Aorta (tissue), 5 donors: Measurements from ENCODE around the gene STXBP1. TPM values are rescaled to one million over a fixed set of nuclear protein-coding genes. Genes with fewer than 3 reads are reported as not detected.
A peak's percentile ranks its signal among the peaks of the same experiment; 100 is the strongest.

Experiments used
- ATAC-seq: fragments of 200-7000 bp; cut with Tn5 transposase; one replicate; pipeline ENCODE4 v1.9.1; 2022; ENCODE audit warnings: moderate library complexity; ENCODE audit not compliant: low FRiP score
- DNase-seq, 2 donors: peaks; one replicate each; pipeline ENCODE4 v3.0.0-alpha.2; 2020
- H3K27ac ChIP-seq, 2 donors: one replicate each; pipeline ENCODE4 v1.5.1; 2013; ENCODE audit warnings: low read length in 2 of 2, mild to moderate bottlenecking in 2 of 2, moderate library complexity in 2 of 2, control low read depth in 1 of 2, inconsistent platforms in 1 of 2, low read depth in 1 of 2
- H3K27me3 ChIP-seq, 2 donors: one replicate each; pipeline ENCODE4 v1.6.1; 2013; ENCODE audit warnings: control low read depth in 1 of 2, low read length in 1 of 2, mild to moderate bottlenecking in 1 of 2, moderate library complexity in 1 of 2; ENCODE audit not compliant: insufficient read depth in 2 of 2, control insufficient read depth in 1 of 2
- H3K36me3 ChIP-seq, 2 donors: one replicate each; pipeline ENCODE4 v1.6.1; 2013; ENCODE audit warnings: control low read depth in 1 of 2, low read length in 1 of 2, mild to moderate bottlenecking in 1 of 2; ENCODE audit not compliant: insufficient read depth in 2 of 2, control insufficient read depth in 1 of 2
- H3K4me1 ChIP-seq, 2 donors: one replicate each; pipeline ENCODE4 v1.6.1; 2013; ENCODE audit warnings: low read length in 2 of 2, control low read depth in 1 of 2, mild to moderate bottlenecking in 1 of 2, moderate library complexity in 1 of 2; ENCODE audit not compliant: insufficient read depth in 2 of 2, control insufficient read depth in 1 of 2
- H3K4me3 ChIP-seq, 2 donors: one replicate each; pipeline ENCODE4 v1.5.1; 2013; ENCODE audit warnings: low read length in 2 of 2, control low read depth in 1 of 2, mild to moderate bottlenecking in 1 of 2
- H3K9me3 ChIP-seq: one replicate; pipeline ENCODE4 v1.6.1; 2013; ENCODE audit warnings: mild to moderate bottlenecking, low read length; ENCODE audit not compliant: control insufficient read depth
- WGBS, 2 donors: extraction: QIAGEN DNeasy Blood & Tissue Kit; methylation state at CpG; one replicate each; pipeline ENCODE4 v1.1.7; 2013; 5-methylcytosine and 5-hydroxymethylcytosine counted together
- intact Hi-C, 2 donors: fragments of 100-400 bp; cut with DNase I; formaldehyde crosslinking; loops; one replicate each; pipeline versions ENCODE4 v1.14.2 to v1.15.0; 2022
- polyA plus RNA-seq, 2 donors: library from polyadenylated mRNA; stranded (reverse); fragments of 200-250 nt; gene quantifications; one replicate each; pipeline ENCODE4 v1.2.3, GENCODE V29; 2013
- total RNA-seq, 2 donors: library from RNA; stranded (reverse); fragmentation: NEBNext Ultra II Directional; extraction: Animal tissue kit (Norgen Biotek cat#: 25700); gene quantifications; one replicate each; pipeline ENCODE4 v1.2.1, GENCODE V29; 2021
- donor health status: healthy with polysubstance abuse.
- donor health status: Bipolar disorder and iron deficiency.
- donor health status: DM: no; HTN: no; CAD: no.
- donor health status: DM: no; HTN: no; CAD: no.
- donor health status: DM: yes; HTN: yes; CAD: no.

STXBP1 gene
- total and polyA plus RNA-seq, 4 donors: 6.6 to 69.0 (median 35.4) TPM

- DNase-seq: no peak
- intact Hi-C loops: loop anchor here in 1 of 2 donors (10.0 kb wide), 1 partner anchor 217 kb away; no protein-coding TSS in a partner anchor
- H3K4me1 ChIP-seq: no peaks in the 10 kb centered on the region
Observed at GRCh38 chr9:127721391-127721821, 109.3 kb downstream of the STXBP1 start.

GRCh38 chr9:127722055-127722745, 110.1 kb downstream of the STXBP1 start:
- WGBS, 2 donors: 78 to 85% methylated on average over 12 of the region's 12 CpGs
- no peak overlapping the region for H3K27ac ChIP-seq
- DNase-seq: no peak
- intact Hi-C loops: loop anchor here in 1 of 2 donors (10.0 kb wide), 1 partner anchor 217 kb away; no protein-coding TSS in a partner anchor
- H3K4me1 ChIP-seq: no peaks in the 10 kb centered on the region
- H3K9me3 ChIP-seq: no peaks in the 10 kb centered on the region
- H3K36me3 ChIP-seq: no peaks in the 10 kb centered on the region
- no peaks in the 10 kb centered on the region for H3K27me3 ChIP-seq
- ATAC-seq: no peak
- no peak overlapping the region for H3K4me3 ChIP-seq

More at GRCh38 chr9:127721391-127721821, 109.3 kb downstream of the STXBP1 start:
- no peaks in the 10 kb centered on the region for H3K9me3 ChIP-seq
- H3K4me3 ChIP-seq: no peak overlapping the region
- H3K27me3 ChIP-seq: no peaks in the 10 kb centered on the region
- no peaks in the 10 kb centered on the region for H3K36me3 ChIP-seq
- no peak overlapping the region for H3K27ac ChIP-seq
- ATAC-seq: no peak
- WGBS, 2 donors: 69 to 76% methylated on average over 11 of the region's 11 CpGs

- 94 to 95% methylated on average over 13 of the region's 13 CpGs for WGBS, 2 donors
- intact Hi-C loops: loop anchor here in 1 of 2 donors (10.0 kb wide), 1 partner anchor 218 kb away; no protein-coding TSS in a partner anchor
- ATAC-seq: no peak
Observed at GRCh38 chr9:127723013-127723412, 110.9 kb downstream of the STXBP1 start.

DNA sequence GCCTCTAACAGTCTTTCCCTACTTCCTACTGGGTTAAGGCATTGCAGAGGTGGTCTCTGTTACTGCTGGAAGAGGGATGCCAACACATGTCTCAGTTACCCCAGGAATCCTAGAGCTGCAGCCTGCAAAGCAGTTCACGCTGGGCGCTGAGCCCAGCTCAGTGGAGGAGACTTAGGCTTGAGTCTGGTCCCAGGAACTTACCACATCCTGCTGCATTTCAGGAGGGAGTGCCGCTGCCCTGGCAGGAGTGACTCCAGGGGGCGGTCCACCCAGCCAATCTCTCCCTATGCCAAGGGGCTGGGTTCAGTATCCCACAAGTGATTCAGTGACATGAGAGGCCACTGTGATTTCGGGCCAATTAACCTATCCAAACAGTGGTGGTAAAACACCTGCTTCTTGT, 111.4 kb downstream of the STXBP1 start:
- Histone ChIP-seq H3K36me3 (no peaks in the 10 kb centered on the region), H3K4me3 (no peak overlapping the region), H3K27me3 (no peaks in the 10 kb centered on the region), H3K9me3 (no peaks in the 10 kb centered on the region), H3K4me1 (no peaks in the 10 kb centered on the region), H3K27ac (no peak overlapping the region)
- 10 to 27% methylated on average over 5 of the region's 5 CpGs for WGBS, 2 donors
- DNase-seq (no peak), ATAC-seq (no peak)
- intact Hi-C loops: loop anchor here in 1 of 2 donors (10.0 kb wide), 1 partner anchor 219 kb away; no protein-coding TSS in a partner anchor

More at GRCh38 chr9:127723013-127723412, 110.9 kb downstream of the STXBP1 start:
- H3K4me1 ChIP-seq: no peaks in the 10 kb centered on the region
- no peaks in the 10 kb centered on the region for H3K36me3 ChIP-seq
- no peak overlapping the region for H3K27ac ChIP-seq
- DNase-seq: no peak
- no peaks in the 10 kb centered on the region for H3K27me3 ChIP-seq
- H3K4me3 ChIP-seq: no peak overlapping the region
- H3K9me3 ChIP-seq: no peaks in the 10 kb centered on the region

- Histone ChIP-seq H3K4me3 (no peak overlapping the region), H3K27ac (no peak overlapping the region), H3K36me3 (no peaks in the 10 kb centered on the region), H3K4me1 (no peaks in the 10 kb centered on the region), H3K9me3 (no peaks in the 10 kb centered on the region), H3K27me3 (no peaks in the 10 kb centered on the region)
- ATAC-seq (no peak), DNase-seq (peak in 1 of 2 donors; percentile 47)
- WGBS, 2 donors: 23 to 30% methylated on average over 23 of the region's 23 CpGs
- intact Hi-C loops: loop anchor here in 1 of 2 donors (10.0 kb wide), 1 partner anchor 219 kb away; no protein-coding TSS in a partner anchor
Observed at GRCh38 chr9:127724012-127724411, 111.9 kb downstream of the STXBP1 start.

DNA sequence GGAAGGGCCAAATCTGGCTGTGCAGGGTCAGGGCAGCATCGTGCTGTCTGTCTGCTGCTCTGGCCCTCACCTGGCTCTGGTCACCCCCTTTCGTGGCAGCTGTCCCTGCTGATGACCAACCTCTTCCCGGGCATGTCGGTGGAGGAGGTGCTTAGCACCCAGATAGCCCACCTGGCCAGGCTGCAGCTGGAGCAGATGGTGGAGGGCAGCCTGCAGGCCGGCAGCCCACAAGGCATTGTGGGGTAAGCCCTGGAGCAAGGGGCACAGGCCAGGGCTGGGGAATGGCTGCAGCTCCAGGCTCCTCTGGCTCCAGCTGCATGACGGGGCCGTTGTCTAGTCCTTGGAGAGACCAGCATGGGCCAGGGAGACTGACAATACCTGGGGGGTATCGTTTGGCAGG, 114.8 kb downstream of the STXBP1 start:
- DNase-seq (no peak), ATAC-seq (no peak)
- Histone ChIP-seq H3K36me3 (no peaks in the 10 kb centered on the region), H3K9me3 (no peaks in the 10 kb centered on the region), H3K27me3 (no peaks in the 10 kb centered on the region), H3K4me3 (no peak overlapping the region), H3K27ac (no peak overlapping the region), H3K4me1 (no peaks in the 10 kb centered on the region)
- intact Hi-C loops: loop anchor here in 1 of 2 donors (10.0 kb wide), 1 partner anchor 222 kb away; no protein-coding TSS in a partner anchor
- WGBS, 2 donors: 81 to 86% methylated on average over 8 of the region's 8 CpGs

DNA sequence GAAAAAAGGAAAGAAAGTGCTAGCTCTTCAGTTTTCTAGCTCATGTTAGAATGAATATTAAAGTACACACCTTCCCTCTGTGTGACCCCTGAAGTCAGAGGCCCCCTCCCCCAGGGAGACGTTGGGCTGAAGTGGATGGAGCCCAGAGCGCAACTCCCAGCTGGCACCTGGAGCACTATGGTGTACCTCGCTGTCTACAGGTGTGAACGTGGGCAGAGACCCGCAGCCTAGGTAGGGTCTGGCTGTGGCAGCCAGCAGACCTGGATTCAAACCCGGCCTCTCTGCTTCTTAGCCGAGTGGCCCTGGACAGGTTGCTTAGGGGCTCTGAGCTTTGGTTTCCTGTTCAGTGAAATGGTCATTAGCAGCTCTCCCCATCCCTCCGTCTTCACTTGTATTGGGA, 116.7 kb downstream of the STXBP1 start:
- ATAC-seq (no peak), DNase-seq (no peak)
- H3K36me3 ChIP-seq: no peaks in the 10 kb centered on the region
- no peaks in the 10 kb centered on the region for H3K9me3 ChIP-seq
- intact Hi-C loops: loop anchor here in 1 of 2 donors (10.0 kb wide), 1 partner anchor 224 kb away; no protein-coding TSS in a partner anchor
- 86 to 91% methylated on average over 8 of the region's 8 CpGs for WGBS, 2 donors
- H3K4me3 ChIP-seq: no peak overlapping the region
- no peaks in the 10 kb centered on the region for H3K27me3 ChIP-seq
- no peaks in the 10 kb centered on the region for H3K4me1 ChIP-seq
- no peak overlapping the region for H3K27ac ChIP-seq

GRCh38 chr9:127729522-127730256, 117.6 kb downstream of the STXBP1 start:
- Histone ChIP-seq H3K9me3 (no peaks in the 10 kb centered on the region), H3K36me3 (no peaks in the 10 kb centered on the region), H3K27me3 (no peaks in the 10 kb centered on the region), H3K4me3 (no peak overlapping the region), H3K27ac (no peak overlapping the region), H3K4me1 (no peaks in the 10 kb centered on the region)
- intact Hi-C loops: loop anchor here (10.0 kb wide), 1 partner anchor 225 kb away; no protein-coding TSS in a partner anchor
- WGBS, 2 donors: 88 to 91% methylated on average over 18 of the region's 18 CpGs
- ATAC-seq (no peak), DNase-seq (peak; percentile 23 to 70)
